SU-DHL-6 (cell line): ENCODE measurements around the gene RFWD3.

Experiments used
- CTCF ChIP-seq: fragments of 200-600 bp; sonication (generic); IDR thresholded peaks from one replicate; pipeline ENCODE4 v1.5.1; 2017; ENCODE audit warnings: antibody characterized with exemption, mild to moderate bottlenecking, low read length, moderate library complexity; ENCODE audit not compliant: insufficient read depth, poor library complexity, severe bottlenecking
- EZH2phosphoT487 ChIP-seq: fragments of 200-600 bp; sonication (generic), shearing (Covaris generic); conservative IDR thresholded peaks from 2 replicates; pipeline ENCODE4 v1.6.1; 2018; ENCODE audit warnings: mild to moderate bottlenecking, antibody characterized with exemption, low read length, moderate library complexity, mixed read lengths

- TF ChIP-seq CTCF (peak; percentile 49), EZH2phosphoT487 (no peak)
These were observed 43.4 kb downstream of the RFWD3 start for GRCh38 chr16:74623214-74623838.
